H9 (cell line): Measurements from ENCODE around the gene MRPL21. TPM values are rescaled to one million over a fixed set of nuclear protein-coding genes. Genes with fewer than 3 reads are reported as not detected.

Source experiments
- DNase-seq: peaks from one replicate; pipeline ENCODE4 v3.0.0-alpha.2; 2017
- H2AFZ ChIP-seq: one replicate; pipeline ENCODE4 v1.6.1; 2013; ENCODE audit warnings: mild to moderate bottlenecking, low read length, control low read depth, moderate library complexity
- H2AK5ac ChIP-seq: 2 replicates; pipeline ENCODE4 v1.6.1; 2013; ENCODE audit warnings: low read length, control low read depth, mixed read lengths; ENCODE audit not compliant: insufficient read length
- H2BK120ac ChIP-seq: one replicate; pipeline ENCODE4 v1.6.1; 2013; ENCODE audit warnings: low read depth, mild to moderate bottlenecking, low read length, control low read depth, inconsistent platforms; ENCODE audit not compliant: poor library complexity, severe bottlenecking
- H2BK12ac ChIP-seq: 2 replicates; pipeline ENCODE4 v1.6.1; 2013; ENCODE audit warnings: low read length, control low read depth, mixed read lengths, low read depth; ENCODE audit not compliant: insufficient read length
- H2BK15ac ChIP-seq: 2 replicates; pipeline ENCODE4 v1.6.1; 2013; ENCODE audit warnings: low read depth, low read length, control low read depth
- H2BK20ac ChIP-seq: one replicate; pipeline ENCODE4 v1.6.1; 2013; ENCODE audit warnings: low read depth, mild to moderate bottlenecking, low read length, control low read depth, inconsistent platforms; ENCODE audit not compliant: poor library complexity, severe bottlenecking
- H2BK5ac ChIP-seq: 2 replicates; pipeline ENCODE4 v1.6.1; 2013; ENCODE audit warnings: low read length, control low read depth, mixed read lengths; ENCODE audit not compliant: insufficient read length
- H3K14ac ChIP-seq: 2 replicates; pipeline ENCODE4 v1.6.1; 2013; ENCODE audit warnings: low read length, control low read depth; ENCODE audit not compliant: insufficient read depth
- H3K18ac ChIP-seq: 2 replicates; pipeline ENCODE4 v1.6.1; 2013; ENCODE audit warnings: low read depth, mild to moderate bottlenecking, mixed read lengths, low read length, control low read depth; ENCODE audit not compliant: insufficient read length
- H3K23ac ChIP-seq: 2 replicates; pipeline ENCODE4 v1.6.1; 2013; ENCODE audit warnings: low read length, control low read depth, mixed read lengths, low read depth; ENCODE audit not compliant: insufficient read length
- H3K23me2 ChIP-seq: 2 replicates; pipeline ENCODE4 v1.6.1; 2013; ENCODE audit warnings: low read depth, mild to moderate bottlenecking, mixed read lengths, low read length, control low read depth; ENCODE audit not compliant: insufficient read length, poor library complexity, severe bottlenecking
- H3K27ac ChIP-seq: 2 replicates; pipeline ENCODE4 v1.5.1; 2013; ENCODE audit warnings: low read length, control low read depth, mixed read lengths, low read depth; ENCODE audit not compliant: insufficient read length
- H3K27me3 ChIP-seq: 2 replicates; pipeline ENCODE4 v1.6.1; 2013; ENCODE audit warnings: low read length, control low read depth, inconsistent platforms; ENCODE audit not compliant: insufficient read depth
- H3K4ac ChIP-seq: 2 replicates; pipeline ENCODE4 v1.6.1; 2013; ENCODE audit warnings: low read depth, mild to moderate bottlenecking, control low read depth, inconsistent platforms, low read length, moderate library complexity
- H3K4me1 ChIP-seq: 2 replicates; pipeline ENCODE4 v1.6.1; 2013; ENCODE audit warnings: low read length, control low read depth, inconsistent platforms; ENCODE audit not compliant: insufficient read depth
- H3K4me2 ChIP-seq: 2 replicates; pipeline ENCODE4 v1.6.1; 2013; ENCODE audit warnings: low read length, control low read depth, mixed read lengths; ENCODE audit not compliant: insufficient read length, insufficient read depth
- H3K56ac ChIP-seq: 2 replicates; pipeline ENCODE4 v1.6.1; 2013; ENCODE audit warnings: low read depth, mild to moderate bottlenecking, mixed read lengths, low read length, control low read depth; ENCODE audit not compliant: insufficient read length
- H3K79me1 ChIP-seq: 2 replicates; pipeline ENCODE4 v1.6.1; 2013; ENCODE audit warnings: low read depth, mild to moderate bottlenecking, moderate library complexity, low read length, control low read depth, inconsistent platforms; ENCODE audit not compliant: insufficient read depth, poor library complexity, severe bottlenecking
- H3K79me2 ChIP-seq: 2 replicates; pipeline ENCODE4 v1.6.1; 2013; ENCODE audit warnings: low read length, control low read depth, inconsistent platforms; ENCODE audit not compliant: insufficient read depth
- H3K9ac ChIP-seq: 2 replicates; pipeline ENCODE4 v1.6.1; 2013; ENCODE audit warnings: low read length, control low read depth, mixed read lengths; ENCODE audit not compliant: insufficient read length; ENCODE audit errors: extremely low read depth
- H3K9me3 ChIP-seq: one replicate; pipeline ENCODE4 v1.6.1; 2013; ENCODE audit warnings: low read depth, low read length, inconsistent platforms; ENCODE audit not compliant: control insufficient read depth
- H3T11ph ChIP-seq: one replicate; pipeline ENCODE4 v1.6.1; 2013; ENCODE audit warnings: mild to moderate bottlenecking, low read length, control low read depth, inconsistent platforms
- H4K20me1 ChIP-seq: one replicate; pipeline ENCODE4 v1.6.1; 2013; ENCODE audit not compliant: control insufficient read depth, insufficient read length, insufficient read depth
- H4K5ac ChIP-seq: 2 replicates; pipeline ENCODE4 v1.6.1; 2013; ENCODE audit warnings: low read depth, mild to moderate bottlenecking, mixed read lengths, low read length, control low read depth; ENCODE audit not compliant: insufficient read length
- H4K8ac ChIP-seq: replicated peaks from 2 replicates; pipeline ENCODE4 v1.6.1; 2013; ENCODE audit warnings: low read length, control low read depth, mixed read lengths, low read depth; ENCODE audit not compliant: insufficient read length
- H4K91ac ChIP-seq: 2 replicates; pipeline ENCODE4 v1.6.1; 2013; ENCODE audit warnings: low read depth, mild to moderate bottlenecking, moderate library complexity, mixed read lengths, low read length, control low read depth; ENCODE audit not compliant: insufficient read length
- H3K27ac Mint-ChIP-seq, 3 experiments: 2 replicates in 2 of 3; 3 replicates in 1 of 3; pipeline ENCODE4 v1.8.0; 2020 to 2021; ENCODE audit warnings: mixed read lengths in 3 of 3, mild to moderate bottlenecking in 1 of 3, moderate library complexity in 1 of 3
- H3K27me3 Mint-ChIP-seq: 2 replicates; pipeline ENCODE4 v1.8.0; 2021; ENCODE audit warnings: low read depth, mild to moderate bottlenecking, moderate library complexity, mixed read lengths
- H3K36me3 Mint-ChIP-seq, 3 experiments: 2 replicates in 2 of 3; 3 replicates in 1 of 3; pipeline ENCODE4 v1.8.0; 2020 to 2021; ENCODE audit warnings: low read depth in 3 of 3, mixed read lengths in 3 of 3; ENCODE audit not compliant: insufficient read depth in 1 of 3
- H3K4me1 Mint-ChIP-seq, 2 experiments: 2 replicates each; pipeline ENCODE4 v1.8.0; 2020; ENCODE audit warnings: mixed read lengths in 2 of 2
- H3K4me3 Mint-ChIP-seq, 2 experiments: 2 replicates in 1 of 2; 3 replicates in 1 of 2; pipeline ENCODE4 v1.8.0; 2020 to 2021; ENCODE audit warnings: mild to moderate bottlenecking in 2 of 2, mixed read lengths in 2 of 2, moderate library complexity in 1 of 2
- H3K9me3 Mint-ChIP-seq, 2 experiments: 2 replicates in 1 of 2; 3 replicates in 1 of 2; pipeline ENCODE4 v1.8.0; 2020; ENCODE audit warnings: mild to moderate bottlenecking in 2 of 2, mixed read lengths in 2 of 2, moderate library complexity in 1 of 2
- WGBS: extraction: QIAGEN DNeasy Blood & Tissue Kit; methylation state at CpG from one replicate; pipeline ENCODE4 v1.1.7; 2013; ENCODE audit warnings: missing lambda C conversion rate, low lambda C conversion rate, mixed read lengths; ENCODE audit not compliant: insufficient read length; ENCODE audit errors: extremely low coverage; 5-methylcytosine and 5-hydroxymethylcytosine counted together
- total RNA-seq: library from RNA; stranded (reverse); gene quantifications from 2 replicates; pipeline ENCODE4 v1.2.1, GENCODE V29; 2021
- TF ChIP-seq, protein P1 (sequence below): fragments of 200-600 bp; sonication (generic); conservative IDR thresholded peaks from 3 replicates; pipeline ENCODE4 v1.8.0; 2021; ENCODE audit warnings: antibody characterized with exemption, mild to moderate bottlenecking

The MRPL21 gene
- total RNA-seq, 1 experiment from 2014 or later = 91.5 TPM

DNA sequence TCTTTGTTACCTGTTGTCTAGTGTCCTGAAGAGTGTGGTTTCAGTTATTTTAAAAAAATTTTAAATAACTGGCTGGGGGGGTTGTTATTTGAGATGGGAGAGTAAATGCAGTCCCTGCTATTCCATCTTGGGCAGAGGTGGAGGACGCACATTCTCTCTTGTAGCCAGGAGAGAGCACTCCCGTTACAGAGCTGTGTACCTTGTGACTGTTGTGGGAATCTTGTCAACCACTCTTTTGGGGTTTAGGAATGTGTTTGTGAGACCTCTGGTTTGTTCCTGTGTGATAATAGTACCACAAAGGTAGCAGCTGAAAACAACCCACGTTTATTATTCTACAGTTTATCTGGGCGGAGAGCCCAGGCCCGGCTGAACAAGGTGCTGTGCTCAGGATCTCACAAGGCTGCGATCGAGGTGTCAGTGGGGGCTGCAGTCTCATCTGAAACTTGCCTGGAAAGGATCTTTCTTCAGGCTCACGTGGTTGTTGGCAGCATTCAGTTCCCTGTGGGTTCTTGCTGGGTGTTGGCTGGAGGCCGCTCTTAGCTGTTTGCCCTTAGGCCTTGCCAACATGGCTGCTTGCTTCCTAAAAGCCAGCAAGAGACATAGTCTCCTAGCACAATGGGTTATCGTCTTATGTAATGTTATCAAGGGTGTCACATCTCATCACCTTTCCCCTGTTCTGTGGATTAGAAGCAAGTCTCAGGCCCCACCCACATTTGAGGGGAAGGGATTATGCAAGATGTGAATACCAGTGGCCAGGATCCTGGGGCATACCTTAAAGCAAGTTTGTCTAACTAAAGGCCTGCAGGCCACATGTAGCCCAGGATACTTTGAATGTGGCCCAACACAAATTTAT, 20.7 kb upstream of the MRPL21 start:
- H3K4me1 Mint-ChIP-seq = no peaks in the 10 kb centered on the region
- H2AFZ ChIP-seq = no peak overlapping the region
- H3K4me2 ChIP-seq = no peak overlapping the region
- no peaks in the 10 kb centered on the region; the same call in 1 of the 2 replicates for H3K27me3 Mint-ChIP-seq
- H3K23me2 ChIP-seq = no peaks in the 10 kb centered on the region
- H3K9me3 ChIP-seq = peaks cover 5% of the 10 kb centered on the region
- no peak overlapping the region for H3K4me3 Mint-ChIP-seq
- no peaks in the 10 kb centered on the region for H3K79me1 ChIP-seq
- no CpG with 5 or more reads among the region's 10 CpGs for WGBS
- TF ChIP-seq, protein P1, sequence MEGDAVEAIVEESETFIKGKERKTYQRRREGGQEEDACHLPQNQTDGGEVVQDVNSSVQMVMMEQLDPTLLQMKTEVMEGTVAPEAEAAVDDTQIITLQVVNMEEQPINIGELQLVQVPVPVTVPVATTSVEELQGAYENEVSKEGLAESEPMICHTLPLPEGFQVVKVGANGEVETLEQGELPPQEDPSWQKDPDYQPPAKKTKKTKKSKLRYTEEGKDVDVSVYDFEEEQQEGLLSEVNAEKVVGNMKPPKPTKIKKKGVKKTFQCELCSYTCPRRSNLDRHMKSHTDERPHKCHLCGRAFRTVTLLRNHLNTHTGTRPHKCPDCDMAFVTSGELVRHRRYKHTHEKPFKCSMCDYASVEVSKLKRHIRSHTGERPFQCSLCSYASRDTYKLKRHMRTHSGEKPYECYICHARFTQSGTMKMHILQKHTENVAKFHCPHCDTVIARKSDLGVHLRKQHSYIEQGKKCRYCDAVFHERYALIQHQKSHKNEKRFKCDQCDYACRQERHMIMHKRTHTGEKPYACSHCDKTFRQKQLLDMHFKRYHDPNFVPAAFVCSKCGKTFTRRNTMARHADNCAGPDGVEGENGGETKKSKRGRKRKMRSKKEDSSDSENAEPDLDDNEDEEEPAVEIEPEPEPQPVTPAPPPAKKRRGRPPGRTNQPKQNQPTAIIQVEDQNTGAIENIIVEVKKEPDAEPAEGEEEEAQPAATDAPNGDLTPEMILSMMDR = no peak
- H3K36me3 Mint-ChIP-seq = peaks cover 54 to 90% (median 84%) of the 10 kb centered on the region in 3 experiments
- no peak overlapping the region for H4K91ac ChIP-seq
- H3T11ph ChIP-seq = no peak overlapping the region
- H2BK15ac ChIP-seq = no peak overlapping the region
- H3K23ac ChIP-seq = no peak overlapping the region
- H3K9ac ChIP-seq = no peak overlapping the region
- no peaks in the 10 kb centered on the region for H3K4me1 ChIP-seq
- H2BK12ac ChIP-seq = no peak overlapping the region
- H2BK20ac ChIP-seq = no peak overlapping the region
- H3K56ac ChIP-seq = no peak overlapping the region
- H3K4ac ChIP-seq = no peak overlapping the region
- no peaks in the 10 kb centered on the region for H4K20me1 ChIP-seq
- H3K79me2 ChIP-seq = no peaks in the 10 kb centered on the region; the same call in 1 of the 2 replicates
- H3K27ac ChIP-seq = no peak overlapping the region
- H2AK5ac ChIP-seq = no peak overlapping the region
- H3K18ac ChIP-seq = no peak overlapping the region
- no peak overlapping the region for H2BK5ac ChIP-seq
- DNase-seq = no peak
- H2BK120ac ChIP-seq = no peak overlapping the region
- no peak overlapping the region for H4K8ac ChIP-seq
- no peaks in the 10 kb centered on the region for H3K27me3 ChIP-seq
- no peak overlapping the region for H4K5ac ChIP-seq
- H3K27ac Mint-ChIP-seq = no peak overlapping the region
- H3K9me3 Mint-ChIP-seq = peaks cover 20% of the 10 kb centered on the region in 2 experiments
- H3K14ac ChIP-seq = no peak overlapping the region
